Fibroblast of upper back skin (primary cell): ENCODE data around the gene SLMAP.

Experiments used
- DNase-seq: peaks from one replicate; pipeline ENCODE4 v3.0.0-alpha.2; 2013

SLMAP gene

DNA sequence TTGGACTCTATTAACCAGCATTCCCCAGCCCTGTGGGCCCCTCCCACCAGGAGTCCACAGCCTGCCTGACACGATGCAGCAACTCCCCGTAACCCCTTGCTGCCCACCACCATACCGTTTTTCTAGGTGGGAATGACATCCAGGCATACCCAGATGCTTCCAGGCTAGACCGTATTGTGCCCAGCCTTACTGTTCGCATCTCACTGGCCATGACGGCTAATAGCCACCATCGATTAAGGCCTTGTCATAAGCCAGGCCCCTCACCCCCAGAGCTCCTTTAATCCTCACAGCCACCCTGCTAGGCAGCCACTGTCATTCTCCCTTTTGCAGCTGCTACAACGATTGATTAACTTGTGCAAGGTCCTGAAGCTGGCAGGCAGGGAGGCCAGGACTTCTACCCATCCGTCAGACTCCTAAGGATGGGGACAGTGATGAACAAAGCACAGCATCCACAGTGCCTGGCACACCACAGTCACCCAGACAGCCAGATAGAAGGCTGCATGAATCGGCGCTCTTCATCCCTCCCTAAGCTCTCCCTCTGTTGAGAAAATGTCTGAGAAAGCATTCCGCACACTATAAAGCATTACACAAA lies 192.1 kb downstream of the SLMAP start:
- no peak for DNase-seq

DNA sequence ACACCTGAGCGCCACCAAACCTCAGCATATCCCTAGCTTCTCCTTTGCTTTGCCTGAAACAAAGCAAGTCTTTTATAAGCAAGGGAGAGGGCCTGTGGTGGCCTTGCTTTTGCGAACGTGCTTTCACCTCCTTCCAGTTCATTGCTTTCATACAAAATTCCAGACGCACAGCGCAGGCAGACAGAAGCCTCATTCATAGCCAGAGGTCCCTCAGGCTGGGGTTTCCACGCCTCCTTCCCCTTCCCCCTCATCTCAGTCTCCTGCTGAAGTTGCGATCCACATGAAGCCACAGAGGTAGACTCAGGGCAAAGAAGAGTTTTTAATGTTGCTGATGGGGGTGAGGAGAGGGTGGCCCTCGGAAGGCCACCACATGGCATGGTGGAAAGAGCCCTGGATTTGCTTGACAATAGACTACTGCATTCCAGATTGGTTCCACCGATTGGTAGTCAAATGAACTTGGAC lies 192.7 kb downstream of the SLMAP start:
- DNase-seq: no peak

DNA sequence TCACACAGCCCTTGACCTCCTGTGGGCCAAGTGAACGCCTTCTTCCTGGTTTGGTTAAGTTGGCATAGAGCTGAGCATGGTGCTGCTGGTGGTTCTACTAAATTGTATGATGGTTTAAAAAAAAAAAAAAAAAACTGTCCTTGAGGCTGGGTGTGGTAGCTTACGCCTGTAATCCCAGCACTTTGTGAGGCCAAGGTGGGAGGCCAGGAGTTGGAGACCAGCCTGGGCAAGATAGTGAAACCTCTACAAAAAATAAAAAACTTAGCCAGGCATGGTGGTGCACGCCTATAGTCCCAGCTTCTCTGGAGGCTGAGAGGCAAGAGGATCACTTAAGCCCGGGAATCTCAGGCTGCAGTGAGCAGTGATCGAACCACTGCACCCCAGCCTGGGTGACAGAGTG lies 193.2 kb downstream of the SLMAP start:
- no peak for DNase-seq

DNA sequence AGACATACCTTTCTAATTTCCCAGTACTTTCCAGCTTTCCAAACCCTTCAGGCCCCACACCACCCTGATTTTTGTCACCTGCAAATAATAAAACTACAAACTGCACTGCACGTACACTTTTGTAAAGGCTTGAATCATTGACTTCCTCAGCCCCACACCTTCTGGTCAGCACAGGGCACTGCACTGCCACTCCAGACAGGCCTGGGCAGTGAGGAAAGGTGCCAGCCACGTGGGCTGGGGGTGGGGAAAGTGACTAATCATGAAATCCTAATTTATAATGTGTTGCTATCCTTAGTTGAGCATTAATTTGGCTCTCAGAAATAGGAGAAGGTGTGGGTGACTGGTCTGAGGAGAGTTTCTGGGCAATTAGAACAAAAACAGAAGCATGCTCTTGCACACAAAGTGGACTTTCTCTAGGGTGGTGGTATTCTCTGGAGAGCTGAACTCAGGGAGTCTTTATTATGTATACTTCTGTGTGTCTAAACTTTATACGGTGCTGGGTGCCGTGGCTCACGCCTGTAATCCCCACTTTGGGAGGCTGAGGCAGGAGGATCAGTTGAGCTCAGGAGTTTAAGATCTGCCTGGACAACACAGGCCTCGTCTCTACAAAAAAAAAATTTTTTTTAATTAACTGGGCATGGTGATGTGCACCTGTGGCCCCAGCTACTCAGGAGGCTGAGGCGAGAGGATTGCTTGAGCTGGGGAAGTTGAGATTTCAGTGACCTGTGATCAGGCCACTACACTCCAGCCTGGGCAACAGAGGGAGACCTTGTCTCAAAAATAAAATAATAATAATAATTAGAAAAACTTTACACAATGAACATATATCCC lies 193.9 kb downstream of the SLMAP start:
- no peak for DNase-seq

DNA sequence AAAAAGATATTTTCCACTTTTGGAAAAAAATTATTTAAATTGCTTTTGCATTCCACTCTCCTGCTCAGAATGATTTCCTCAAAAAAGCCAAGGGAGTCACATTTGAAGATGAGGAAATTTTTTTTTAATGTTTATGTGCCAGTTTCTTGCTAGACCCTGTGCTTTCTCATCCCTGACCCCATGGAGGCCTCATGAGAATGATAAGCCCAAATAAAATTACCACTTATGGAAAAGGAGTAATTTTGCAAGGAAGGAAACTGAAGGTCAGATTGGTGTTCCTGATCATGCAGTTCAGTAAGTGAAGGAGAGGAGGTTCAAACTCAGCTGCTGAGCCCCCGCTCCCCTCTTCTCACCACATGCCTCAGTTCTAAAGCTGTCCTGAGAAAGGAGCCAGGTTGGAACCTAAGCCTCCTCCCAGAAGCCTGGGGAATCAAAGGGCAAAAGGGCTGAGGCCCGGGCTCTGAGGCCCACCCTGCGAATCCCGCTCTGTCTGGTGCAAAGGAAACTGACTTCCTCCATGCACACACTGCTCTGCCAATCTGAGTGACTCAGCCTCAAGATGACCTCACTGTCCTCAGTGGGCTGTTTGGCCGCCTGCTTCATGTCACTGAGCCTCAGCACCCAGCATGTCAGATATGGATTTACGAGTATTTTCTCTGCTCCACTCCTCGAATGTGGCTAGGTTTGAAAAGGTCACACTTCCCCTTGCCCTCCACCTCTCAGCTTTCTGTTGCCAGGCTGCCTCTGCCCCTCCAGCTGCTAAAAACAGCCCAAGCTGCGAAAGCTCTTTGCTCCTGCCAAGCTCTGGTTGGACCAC lies 195.2 kb downstream of the SLMAP start:
- peak; percentile 83 for DNase-seq

DNA sequence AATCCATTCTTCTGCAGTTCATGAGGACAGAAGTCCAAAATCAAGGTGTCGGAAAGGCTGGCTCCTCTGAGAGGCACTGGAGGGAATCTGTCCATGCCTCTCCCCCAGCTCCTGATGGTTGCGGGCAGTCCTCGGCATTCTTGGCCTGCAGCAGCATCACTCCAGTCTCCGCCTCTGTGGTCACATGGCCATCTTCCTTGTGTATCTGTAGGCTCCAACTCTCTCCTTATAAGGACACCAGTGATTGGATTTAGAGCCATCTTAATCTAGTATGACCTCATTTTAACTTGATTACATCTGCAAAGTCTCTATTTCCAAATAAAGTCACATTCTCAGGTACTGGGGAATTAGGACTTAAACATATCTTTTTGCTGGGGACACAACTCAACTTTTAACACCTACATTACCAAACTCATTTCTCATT lies 196.1 kb downstream of the SLMAP start:
- peak; percentile 96 for DNase-seq

DNA sequence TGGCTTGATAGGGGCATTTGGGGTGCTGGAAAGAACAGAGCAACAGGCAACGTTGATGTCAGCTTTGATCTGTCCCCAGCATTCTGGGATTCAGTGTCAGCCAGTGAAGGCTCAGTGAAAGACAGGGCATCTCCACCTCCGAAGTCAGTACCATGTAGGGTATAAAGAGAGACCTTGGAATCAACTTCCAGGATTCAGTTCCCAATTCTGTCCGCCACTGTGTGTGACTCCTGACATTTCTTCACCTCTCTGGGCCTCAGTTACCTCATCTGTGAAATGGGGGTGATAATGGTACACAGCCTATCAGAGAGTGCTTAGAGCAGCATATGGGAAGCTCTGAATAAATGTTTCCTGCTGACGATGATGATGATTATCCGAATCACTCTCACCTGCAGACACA lies 196.5 kb downstream of the SLMAP start:
- DNase-seq: no peak

DNA sequence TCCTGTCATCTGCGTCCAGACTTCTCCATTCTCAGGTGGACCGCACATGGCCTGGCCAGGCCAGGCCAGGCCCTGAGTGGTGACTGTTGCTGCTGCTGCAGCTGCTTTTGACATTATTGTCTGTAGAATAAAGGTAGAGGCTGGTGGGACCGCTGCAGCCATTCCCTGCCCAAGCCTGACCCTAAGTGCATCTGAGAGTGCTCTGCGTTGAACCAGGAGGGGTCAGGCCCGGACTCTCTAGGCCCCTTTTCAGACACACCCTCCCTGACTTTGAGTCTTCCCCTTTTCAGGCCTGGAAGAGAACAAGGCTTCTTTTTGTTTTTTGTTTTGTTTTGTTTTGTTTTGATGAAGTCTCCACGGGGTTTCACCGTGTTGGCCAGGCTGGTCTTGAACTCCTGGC lies 197.5 kb downstream of the SLMAP start:
- no peak for DNase-seq

DNA sequence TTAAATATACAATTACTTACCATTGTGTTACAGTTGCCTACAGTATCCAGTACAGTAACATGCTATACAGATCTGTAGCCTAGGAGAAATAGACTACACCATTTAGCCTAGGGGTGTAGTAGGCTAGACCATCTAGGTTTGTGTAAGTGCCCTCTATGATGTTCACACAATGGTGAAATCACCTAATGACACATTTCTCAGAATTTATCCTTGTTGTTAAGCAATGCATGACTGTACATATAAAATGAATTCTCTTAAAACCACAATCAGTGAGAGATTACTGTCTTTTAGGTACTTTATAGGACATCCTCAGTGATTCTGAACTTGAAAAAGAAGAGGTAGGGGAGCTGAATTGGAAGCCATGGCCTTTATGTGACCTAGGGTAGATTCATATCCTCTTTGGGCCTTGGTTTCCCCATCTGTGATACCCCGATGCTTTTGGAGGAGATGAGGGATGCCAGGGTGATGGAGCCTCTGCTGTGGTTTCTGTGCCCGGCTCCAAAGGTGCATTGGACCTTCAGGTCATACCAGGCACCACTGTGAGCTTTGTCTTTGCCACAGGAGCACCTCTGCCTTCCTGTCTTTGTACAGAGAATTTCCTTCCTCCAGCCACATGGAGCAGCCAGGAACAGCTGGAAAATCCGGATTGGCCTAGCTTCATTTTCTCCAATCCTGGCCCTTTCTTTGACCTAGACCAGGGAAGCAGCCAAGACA lies 200.2 kb downstream of the SLMAP start:
- DNase-seq: peak; percentile 93

DNA sequence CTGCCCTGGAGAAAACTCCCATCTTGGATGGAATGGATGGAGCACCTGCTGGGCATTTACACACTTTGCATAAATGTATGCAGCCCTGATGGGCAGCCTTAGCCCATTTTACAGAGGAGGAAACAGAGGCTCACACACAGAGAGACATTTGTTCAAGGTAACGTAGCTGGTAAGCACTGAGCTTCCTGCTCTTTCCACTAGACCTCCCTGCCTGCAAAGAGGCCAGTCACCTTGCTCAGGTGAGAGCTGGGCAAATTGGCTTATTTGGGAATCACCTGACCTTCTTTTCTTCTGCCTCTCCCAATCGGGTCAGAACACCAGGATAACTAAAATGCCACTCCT lies 200.7 kb downstream of the SLMAP start:
- DNase-seq: no peak

DNA sequence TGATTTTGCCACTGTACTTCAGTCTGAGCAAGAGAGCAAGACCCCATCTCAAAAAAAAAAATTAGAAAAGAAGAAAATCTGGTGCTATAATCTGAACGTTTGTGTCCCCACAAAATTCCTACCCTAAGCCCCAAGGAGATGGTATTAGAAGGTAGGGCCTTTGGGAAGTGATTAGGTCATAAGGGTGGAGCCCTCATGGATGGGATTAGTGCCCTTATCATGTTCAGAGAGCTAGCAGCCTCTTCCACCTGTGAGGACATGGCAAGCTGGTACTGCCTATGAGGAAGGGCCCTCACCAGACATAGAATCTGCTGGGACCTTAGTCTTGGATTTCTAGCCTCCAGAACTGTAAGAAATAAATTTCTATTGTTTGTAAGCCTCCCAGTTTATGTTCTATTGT lies 201.7 kb downstream of the SLMAP start:
- no peak for DNase-seq

DNA sequence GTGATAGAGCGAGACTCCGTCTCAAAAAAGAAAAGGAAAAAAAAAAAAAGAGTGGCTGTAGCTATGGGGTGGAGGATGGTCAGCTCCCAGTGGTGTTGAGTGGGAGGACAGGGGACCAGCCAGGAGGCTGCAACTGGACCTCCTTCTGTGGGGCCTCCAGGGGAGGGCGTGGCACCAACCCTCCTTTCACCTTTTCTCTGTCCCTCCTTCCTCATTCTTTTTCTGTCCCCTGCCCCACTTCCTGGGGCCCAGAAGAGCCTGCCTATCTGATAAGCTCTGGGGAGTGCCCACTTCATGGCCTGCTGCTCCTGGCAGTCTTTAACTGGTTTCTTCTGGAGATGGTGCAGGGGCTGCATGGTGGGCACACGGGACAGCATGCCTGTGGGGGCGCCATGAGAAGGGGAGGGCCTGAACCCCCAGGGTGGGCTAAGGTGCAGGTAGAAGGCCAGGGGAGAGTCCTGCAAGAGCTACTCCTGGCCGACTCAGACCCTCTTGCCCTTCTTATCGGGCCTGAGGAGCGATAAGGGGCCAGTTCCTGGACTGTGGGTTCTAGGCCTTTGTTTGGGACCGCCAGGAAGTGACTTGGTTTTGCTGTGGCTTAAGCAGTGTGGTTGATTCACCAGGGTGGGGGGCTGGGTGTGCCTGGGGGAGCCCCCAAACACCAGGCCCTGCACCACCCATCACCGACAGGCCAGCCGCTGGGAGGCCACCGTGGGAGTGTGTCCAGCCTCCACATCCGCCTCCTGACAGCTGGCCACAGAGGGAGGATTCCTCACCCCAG lies 202.7 kb downstream of the SLMAP start:
- peak; percentile 44 for DNase-seq

DNA sequence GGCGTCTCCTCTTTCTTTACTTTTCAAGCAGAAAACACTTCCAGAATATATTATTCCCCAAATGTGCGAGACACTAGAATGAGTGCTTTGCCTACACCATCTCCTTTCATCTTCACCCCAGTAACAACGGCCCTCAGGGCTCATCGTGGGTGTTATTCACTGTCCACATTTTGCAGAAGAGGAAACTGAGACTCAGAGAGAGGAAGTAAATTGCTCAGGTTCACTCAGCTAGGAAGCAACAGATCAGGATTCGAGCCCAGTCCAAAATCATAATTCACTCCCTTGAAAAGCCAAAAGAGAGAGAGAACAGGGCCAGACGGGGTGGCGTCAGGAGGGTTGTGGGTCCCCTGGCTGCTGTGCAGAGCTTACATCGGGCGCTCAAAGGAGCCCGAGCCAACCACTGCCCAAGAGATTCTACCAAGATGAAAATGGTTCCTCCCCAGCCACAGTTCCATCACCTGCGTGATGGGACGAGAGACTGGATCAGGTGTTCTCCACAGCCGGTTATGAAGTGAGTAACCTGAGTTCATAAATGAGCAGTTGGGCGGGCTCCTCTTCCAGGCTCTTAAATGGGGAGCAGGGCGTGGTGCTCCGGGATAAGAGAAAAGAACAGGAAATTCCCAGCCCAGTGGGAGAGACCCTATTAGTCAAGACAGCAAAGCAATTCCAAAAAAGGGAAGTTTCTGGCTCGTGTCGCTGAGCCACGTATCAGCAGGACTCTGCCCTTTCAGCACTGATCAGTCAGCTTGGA lies 203.5 kb downstream of the SLMAP start:
- DNase-seq: peak; percentile 72

DNA sequence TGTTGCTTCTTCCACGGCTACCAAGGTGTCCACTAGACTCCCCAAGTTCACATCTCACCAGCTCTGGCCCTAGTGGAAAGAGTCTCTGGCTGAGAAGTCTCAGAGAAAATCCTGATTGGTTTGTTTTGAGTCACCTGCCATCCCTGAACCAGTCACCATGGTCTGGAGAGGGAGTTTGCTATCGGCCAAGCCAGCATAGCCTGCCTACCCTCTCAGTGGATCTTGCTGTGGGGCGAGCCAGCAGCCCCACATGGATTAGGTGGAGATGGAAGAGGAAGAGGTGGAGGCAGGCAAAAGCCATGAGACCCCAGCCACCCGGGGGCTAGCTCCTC lies 204.0 kb downstream of the SLMAP start:
- DNase-seq: no peak

DNA sequence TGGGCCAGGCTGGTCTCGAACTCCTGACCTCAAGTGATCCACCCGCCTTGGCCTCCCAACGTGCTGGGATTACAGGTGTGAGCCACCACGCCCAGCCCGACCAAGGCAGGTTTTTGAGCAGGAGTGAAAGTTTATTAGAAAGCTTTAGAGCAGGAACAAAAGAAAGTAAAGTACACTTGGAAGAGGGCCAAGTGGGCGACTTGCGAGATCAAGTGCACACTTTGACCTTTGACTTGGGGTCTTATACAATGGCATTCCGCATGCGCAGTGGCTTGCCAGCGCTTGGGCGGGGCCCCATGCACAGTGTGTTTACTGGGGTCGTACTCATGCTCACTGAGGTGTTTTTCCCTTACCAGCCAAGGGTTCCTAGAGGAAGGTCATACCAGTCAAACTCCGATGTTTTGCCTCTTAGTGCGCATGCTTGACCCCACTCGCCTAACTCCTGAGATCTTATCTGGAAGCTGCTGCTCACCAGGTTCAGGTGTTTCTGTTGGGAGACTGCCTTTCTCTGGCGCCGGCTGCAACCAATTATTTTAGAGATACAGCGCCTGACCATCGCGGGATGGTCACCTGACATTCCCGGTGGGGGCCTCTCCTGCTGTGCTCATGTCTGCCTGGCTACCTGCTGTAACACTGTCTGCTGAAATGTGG lies 205.2 kb downstream of the SLMAP start:
- DNase-seq: no peak

DNA sequence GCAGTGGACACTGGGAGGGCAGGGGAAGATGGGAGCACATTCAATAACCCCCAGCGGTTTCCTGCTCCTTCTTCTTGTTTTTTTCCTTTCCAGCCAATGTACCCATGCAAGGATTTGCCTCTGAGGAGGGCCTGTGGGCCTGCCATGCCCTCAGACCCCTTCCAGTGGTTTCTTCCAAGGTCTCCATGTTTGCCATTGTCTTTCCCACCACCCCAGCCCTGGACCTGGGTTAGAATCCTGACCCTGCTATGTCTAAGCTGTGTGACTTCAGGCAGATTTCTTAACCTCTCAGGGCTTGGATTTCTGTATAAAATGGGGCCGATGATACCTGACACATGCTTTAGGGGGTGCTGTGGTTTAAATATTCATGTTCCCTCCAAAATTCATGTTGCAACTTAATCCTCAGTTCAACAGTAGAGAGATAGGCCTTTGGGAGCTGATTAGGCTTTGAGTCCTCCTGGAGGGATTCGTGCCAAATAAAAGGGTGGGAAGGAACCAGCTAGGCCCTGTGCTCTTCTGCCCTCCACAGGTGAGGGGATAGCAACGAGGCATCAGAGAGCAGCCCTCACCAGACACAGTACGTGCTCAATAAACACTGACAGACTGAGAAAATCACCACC lies 205.8 kb downstream of the SLMAP start:
- DNase-seq: peak; percentile 61

DNA sequence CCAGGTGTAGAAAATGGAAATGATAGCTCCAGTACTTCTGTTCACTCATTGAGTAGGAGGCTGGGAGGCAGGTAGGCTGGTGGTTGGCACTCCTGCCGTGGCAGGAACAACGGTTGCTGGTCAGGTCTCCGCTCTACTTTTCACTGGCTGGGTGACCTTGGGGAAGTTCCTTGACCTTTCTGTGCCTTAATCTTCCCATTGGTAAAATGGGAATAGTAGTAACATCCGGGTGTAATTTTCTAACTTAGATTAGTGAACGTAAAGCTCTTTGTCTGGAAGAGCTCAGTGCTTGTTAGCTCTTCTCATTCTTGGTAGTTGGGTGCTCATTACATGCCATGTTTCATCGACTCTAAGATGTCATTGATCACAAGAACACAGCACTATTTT lies 206.3 kb downstream of the SLMAP start:
- no peak for DNase-seq

DNA sequence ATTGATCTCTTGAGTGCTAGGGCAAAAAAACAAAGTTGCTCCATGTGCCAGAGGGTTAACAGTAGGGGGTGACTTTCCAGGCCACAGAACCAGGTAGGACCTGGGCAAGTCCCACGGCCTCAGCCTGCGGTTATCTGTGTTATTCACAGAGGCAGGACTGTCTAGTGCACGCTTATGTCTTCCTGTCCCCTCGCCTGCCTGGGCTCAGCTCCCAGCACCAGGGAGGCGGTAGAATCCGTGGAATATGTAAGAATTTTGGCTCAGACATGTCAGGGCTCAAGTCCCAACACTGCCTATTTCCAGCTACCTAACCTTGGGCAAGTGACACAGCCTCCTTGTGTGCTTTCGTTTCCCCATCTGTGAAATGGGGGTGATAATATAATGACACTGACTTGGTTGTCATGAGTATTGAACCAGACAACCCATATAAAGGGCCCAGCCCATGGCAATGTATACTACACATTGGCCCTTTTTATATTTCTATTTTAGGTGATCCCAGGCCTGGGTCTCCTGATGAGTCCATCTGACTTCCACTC lies 207.8 kb downstream of the SLMAP start:
- no peak for DNase-seq

DNA sequence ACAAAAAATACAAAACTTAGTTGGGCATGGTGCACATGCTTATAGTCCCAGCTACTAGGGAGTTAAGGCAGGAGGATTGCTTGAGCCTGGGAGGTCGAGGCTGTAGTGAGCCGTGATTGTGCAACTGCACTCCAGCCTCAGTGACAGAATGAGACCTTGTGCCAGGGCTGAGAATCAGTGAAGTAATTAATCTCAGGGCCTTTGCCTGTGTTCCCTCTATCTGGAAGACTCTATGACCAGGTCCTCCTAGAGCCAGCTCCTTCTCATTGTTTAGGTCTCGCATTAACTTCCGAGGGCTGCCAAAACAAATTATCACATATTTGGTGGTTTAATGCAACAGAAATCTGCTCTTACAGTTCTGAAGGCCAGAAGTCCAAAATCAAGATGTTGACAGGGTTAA lies 210.7 kb downstream of the SLMAP start:
- peak; percentile 64 for DNase-seq

DNA sequence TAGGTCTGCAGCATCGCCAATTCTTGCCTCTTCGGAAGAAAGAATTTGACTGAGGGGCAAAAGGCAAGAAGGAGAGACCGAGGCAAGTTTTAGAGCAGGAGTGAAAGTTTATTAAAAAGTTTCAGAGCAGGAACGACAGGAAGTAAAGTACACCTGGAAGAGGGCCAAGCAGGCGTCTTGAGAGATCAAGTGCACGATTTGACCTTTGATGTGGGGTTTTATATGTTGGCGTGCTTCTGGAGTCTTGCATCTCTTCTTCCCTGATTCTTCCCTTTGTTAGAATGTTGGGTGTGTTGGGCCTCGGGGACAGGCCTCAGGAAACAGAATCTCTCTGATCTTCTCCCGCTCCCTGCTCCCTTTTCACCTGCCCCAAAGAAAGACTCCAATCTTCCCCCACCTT lies 211.5 kb downstream of the SLMAP start:
- no peak for DNase-seq
